ENCODE data around the gene BTRC. TPM values are rescaled to one million over a fixed set of nuclear protein-coding genes. Genes with fewer than 3 reads are reported as not detected.

BTRC gene
- total RNA-seq, 1 experiment from 2014 or later = 22.4 TPM

GRCh38 chr10:101364721-101365120 lies 10.8 kb downstream of the BTRC start (continued):
- no peak for TF ChIP-seq ARID4B (CRISPR knock-in tag; IDR thresholded peaks at IDR 0.05; ENCODE audit: borderline replicate concordance)
- TF ChIP-seq HMGA2 (CRISPR knock-in tag; IDR thresholded peaks at IDR 0.05) = no peak
- no peak for TF ChIP-seq NR1H2 (CRISPR knock-in tag; IDR thresholded peaks at IDR 0.05)
- TF ChIP-seq ZNF425 (CRISPR knock-in tag; conservative IDR thresholded peaks at IDR 0.05) = no peak
- no peak for TF ChIP-seq ATF6 (CRISPR knock-in tag; IDR thresholded peaks at IDR 0.05)

- DNase-seq (ENCODE audit: low spot score) (no peak), ATAC-seq (no peak)
- POLR2A ChIA-PET = no interaction called here
- peaks cover 10% of the 10 kb centered on the region for H3K4me1 Mint-ChIP-seq
- CTCF ChIA-PET = no interaction called here
- no peaks in the 10 kb centered on the region for H3K36me3 Mint-ChIP-seq
- H3K27ac Mint-ChIP-seq = no peak overlapping the region
- no peak for TF ChIP-seq NFYB (CRISPR knock-in tag; conservative IDR thresholded peaks at IDR 0.05; ENCODE audit: low read depth)
- TF ChIP-seq NFE2L1 (CRISPR knock-in tag; IDR thresholded peaks at IDR 0.05) = no peak
- no peak for TF ChIP-seq SP1 (CRISPR knock-in tag; conservative IDR thresholded peaks at IDR 0.05)
- TF ChIP-seq ATF1 (CRISPR knock-in tag; IDR thresholded peaks at IDR 0.05) = no peak
- TF ChIP-seq GTF2I (CRISPR knock-in tag; conservative IDR thresholded peaks at IDR 0.05) = no peak
- no peak for TF ChIP-seq ATF2 (CRISPR knock-in tag; IDR thresholded peaks at IDR 0.05; ENCODE audit: borderline replicate concordance, low read depth)
- TF ChIP-seq E2F1 (CRISPR knock-in tag; IDR thresholded peaks at IDR 0.05) = no peak
- TF ChIP-seq ZSCAN18 (CRISPR knock-in tag; IDR thresholded peaks at IDR 0.05) = no peak
- no peak for TF ChIP-seq ZMAT4 (CRISPR knock-in tag; IDR thresholded peaks at IDR 0.05)
- no peak for TF ChIP-seq HMGXB4 (CRISPR knock-in tag; IDR thresholded peaks at IDR 0.05)
- TF ChIP-seq TCF7 (CRISPR knock-in tag; IDR thresholded peaks at IDR 0.05; ENCODE audit: low read depth) = no peak
- TF ChIP-seq ELF4 (CRISPR knock-in tag; IDR thresholded peaks at IDR 0.05; ENCODE audit: low read depth) = no peak
- no peaks in the 10 kb centered on the region for H3K9me3 Mint-ChIP-seq
- H3K4me3 Mint-ChIP-seq = no peak overlapping the region
- no peaks in the 10 kb centered on the region for H3K27me3 Mint-ChIP-seq (ENCODE audit: low read depth)
Observed at GRCh38 chr10:101367569-101368453, 13.8 kb downstream of the BTRC start.
